Measurements from ENCODE around the gene CCDC90B.
"Not testable (repeated sequence)": the region's sequence is repeated elsewhere in the genome, so short reads cannot be mapped to it uniquely, and the experiment has no call there.

Gene CCDC90B

DNA sequence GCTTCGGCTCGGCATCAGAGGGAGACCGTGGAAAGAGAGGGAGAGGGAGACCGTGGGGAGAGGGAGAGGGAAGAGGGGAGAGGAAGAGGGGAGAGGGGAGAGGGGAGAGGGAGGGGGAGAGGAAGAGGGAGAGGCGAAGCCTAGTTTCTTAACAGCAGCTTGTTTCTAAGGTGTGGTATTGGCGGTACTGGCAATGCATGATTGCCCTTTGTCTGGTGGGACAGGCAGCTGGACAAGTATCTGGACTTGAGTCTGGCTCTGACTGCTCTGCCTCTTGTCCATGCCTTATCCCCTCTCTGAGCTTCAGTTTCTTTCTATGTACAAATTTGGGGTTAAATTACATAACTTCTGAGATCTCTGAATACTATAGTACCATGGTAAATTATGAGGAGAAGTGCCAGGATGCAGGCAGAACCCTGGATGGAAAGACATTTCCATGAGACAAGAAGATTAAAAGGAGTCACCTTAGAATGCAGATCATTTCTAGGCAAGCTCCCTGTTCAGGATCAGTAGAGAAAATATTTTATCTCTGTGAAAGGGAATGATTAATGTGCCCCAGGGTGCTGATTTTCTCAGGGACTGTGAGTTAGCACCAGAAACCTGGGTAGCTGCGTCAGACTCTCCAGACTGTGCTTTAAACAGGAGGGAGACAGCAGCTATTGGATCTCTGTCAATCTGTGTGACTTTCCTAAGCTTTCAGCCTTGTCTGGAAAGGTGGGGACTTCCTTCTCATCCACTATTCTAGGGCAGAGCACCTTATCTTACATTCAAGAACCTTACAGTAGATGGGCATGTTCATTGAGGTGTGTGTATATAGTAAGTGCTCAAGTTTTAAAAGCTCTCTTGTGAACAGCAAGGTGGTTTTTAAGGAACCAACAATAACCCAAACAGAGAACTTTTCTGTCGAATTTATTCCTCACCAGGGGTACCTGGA is 31.9 kb upstream of the CCDC90B start:
- in situ Hi-C loops (cut with HindIII; ENCODE audit: low sequenced_read_pairs): no loop called here
- no peak for DNase-seq (ENCODE audit: low read depth, low spot score)
- no peak for TF ChIP-seq CTCF (IDR thresholded peaks at IDR 0.05; ENCODE audit: low read depth, low read length)
- no peak overlapping the region for H3K4me3 ChIP-seq (ENCODE audit: low read depth, low read length)

- DNase-seq (ENCODE audit: low read depth, low spot score); H3K4me3 ChIP-seq (ENCODE audit: low read depth, low read length); in situ Hi-C loops (cut with HindIII; ENCODE audit: low sequenced_read_pairs): not testable (repeated sequence)
Observed at GRCh38 chr11:83316897-83317268, 30.7 kb upstream of the CCDC90B start.

DNA sequence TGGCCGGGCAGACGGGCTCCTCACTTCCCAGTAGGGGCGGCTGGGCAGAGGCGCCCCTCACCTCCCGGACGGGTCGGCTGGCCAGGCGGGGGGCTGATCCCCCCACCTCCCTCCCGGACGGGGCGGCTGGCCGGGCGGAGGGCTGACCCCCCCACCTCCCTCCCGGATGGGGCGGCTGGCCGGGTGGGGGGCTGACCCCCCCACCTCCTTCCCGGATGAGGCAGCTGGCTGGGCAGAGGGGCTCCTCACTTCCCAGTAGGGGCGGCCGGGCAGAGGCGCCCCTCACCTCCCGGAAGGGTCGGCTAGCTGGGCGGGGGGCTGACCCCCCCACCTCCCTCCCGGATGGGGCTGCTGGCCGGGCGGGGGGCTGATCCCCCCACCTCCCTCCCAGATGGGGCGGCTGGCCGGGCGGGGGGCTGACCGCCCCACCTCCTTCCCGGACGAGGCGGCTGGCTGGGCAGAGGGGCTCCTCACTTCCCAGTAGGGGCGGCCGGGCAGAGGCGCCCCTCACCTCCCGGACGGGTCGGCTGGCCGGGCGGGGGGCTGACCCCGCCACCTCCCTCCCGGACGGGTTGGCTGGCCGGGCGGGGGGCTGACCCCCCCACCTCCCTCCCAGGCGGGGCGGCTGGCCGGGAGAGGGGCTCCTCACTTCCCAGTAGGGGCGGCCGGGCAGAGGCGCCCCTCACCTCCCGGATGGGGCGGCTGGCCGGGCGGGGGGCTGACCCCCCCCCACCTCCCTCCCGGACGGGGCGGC is 30.2 kb upstream of the CCDC90B start:
- in situ Hi-C loops (cut with HindIII; ENCODE audit: low sequenced_read_pairs); DNase-seq (ENCODE audit: low read depth, low spot score); H3K4me3 ChIP-seq (ENCODE audit: low read depth, low read length): not testable (repeated sequence)

- no peak for DNase-seq (ENCODE audit: low read depth, low spot score)
- in situ Hi-C loops (cut with HindIII; ENCODE audit: low sequenced_read_pairs): no loop called here
- no peak overlapping the region for H3K4me3 ChIP-seq (ENCODE audit: low read depth, low read length)
- TF ChIP-seq CTCF (IDR thresholded peaks at IDR 0.05; ENCODE audit: low read depth, low read length): no peak
Observed at GRCh38 chr11:83312430-83312829, 26.3 kb upstream of the CCDC90B start.

- TF ChIP-seq CTCF (IDR thresholded peaks at IDR 0.05; ENCODE audit: low read depth, low read length): no peak
- no peak for DNase-seq (ENCODE audit: low read depth, low spot score)
- in situ Hi-C loops (cut with HindIII; ENCODE audit: low sequenced_read_pairs): no loop called here
- no peak overlapping the region for H3K4me3 ChIP-seq (ENCODE audit: low read depth, low read length)
Observed at GRCh38 chr11:83311701-83312100, 25.5 kb upstream of the CCDC90B start.

GRCh38 chr11:83310718-83311117 is 24.6 kb upstream of the CCDC90B start:
- TF ChIP-seq CTCF (IDR thresholded peaks at IDR 0.05; ENCODE audit: low read depth, low read length): no peak
- H3K4me3 ChIP-seq (ENCODE audit: low read depth, low read length): no peak overlapping the region
- in situ Hi-C loops (cut with HindIII; ENCODE audit: low sequenced_read_pairs): no loop called here
- DNase-seq (ENCODE audit: low read depth, low spot score): no peak

DNA sequence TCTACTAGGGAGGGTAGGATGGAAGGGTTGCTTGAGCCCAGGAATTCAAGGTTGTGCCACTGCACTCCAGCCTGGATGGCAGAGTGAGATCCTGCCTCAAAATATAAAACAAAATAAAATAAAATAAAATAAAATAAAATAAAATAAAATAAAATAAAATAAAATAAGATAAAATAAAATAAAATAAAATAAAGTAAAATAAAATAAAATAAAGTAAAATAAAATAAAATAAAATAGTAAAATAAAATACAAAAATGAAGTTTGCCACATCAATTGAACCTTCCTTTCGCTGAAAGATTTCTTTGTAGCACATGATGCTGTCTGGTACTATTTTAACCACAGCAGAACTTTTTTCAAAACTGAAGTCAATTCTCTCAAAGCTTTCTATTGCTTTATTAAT is 22.4 kb upstream of the CCDC90B start:
- H3K4me3 ChIP-seq (ENCODE audit: low read depth, low read length); in situ Hi-C loops (cut with HindIII; ENCODE audit: low sequenced_read_pairs); DNase-seq (ENCODE audit: low read depth, low spot score): not testable (repeated sequence)
